SK-N-MC (cell line): ENCODE data around the gene ABCB6.

Source experiments
- DNase-seq: peaks from one replicate; pipeline ENCODE4 v3.0.0-alpha.2; 2011; ENCODE audit warnings: low read depth, low spot score
- H3K27ac ChIP-seq: fragments of 200-600 bp; sonication (generic); 2 replicates; pipeline ENCODE4 v1.5.1; 2016; ENCODE audit warnings: mixed run types
- H3K36me3 ChIP-seq: fragments of 200-600 bp; sonication (generic); 2 replicates; pipeline ENCODE4 v1.6.1; 2017; ENCODE audit warnings: antibody characterized with exemption, low read length, mixed read lengths; ENCODE audit not compliant: insufficient read depth
- H3K4me3 ChIP-seq: fragments of 200-600 bp; sonication (generic); 2 replicates; pipeline ENCODE4 v1.5.1; 2016
- H3K9ac ChIP-seq: fragments of 200-600 bp; sonication (generic); 2 replicates; pipeline ENCODE4 v1.8.0; 2017; ENCODE audit warnings: mixed run types, mixed read lengths; ENCODE audit not compliant: insufficient read length
- H3K9me3 ChIP-seq: fragments of 200-600 bp; sonication (generic); 2 replicates; pipeline ENCODE4 v1.6.1; 2017; ENCODE audit warnings: low read depth, mild to moderate bottlenecking, antibody characterized with exemption, low read length, moderate library complexity, mixed read lengths
- EZH2 ChIP-seq: fragments of 200-600 bp; sonication (generic); IDR thresholded peaks from one replicate; pipeline ENCODE4 v1.6.1; 2017; ENCODE audit warnings: antibody characterized with exemption
- FOXP2 ChIP-seq: optimal IDR thresholded peaks from 2 replicates; pipeline ENCODE3; 2011; ENCODE audit warnings: mild to moderate bottlenecking, moderate library complexity; ENCODE audit not compliant: insufficient read depth; ENCODE audit errors: extremely low read length, control extremely low read depth
- POLR2AphosphoS5 ChIP-seq: IDR thresholded peaks from 2 replicates; pipeline ENCODE4 v1.6.1; 2012; ENCODE audit warnings: mild to moderate bottlenecking, low read depth, low read length, borderline replicate concordance

Gene ABCB6

GRCh38 chr2:219184121-219184520 lies 34.6 kb downstream of the ABCB6 start:
- no peak overlapping the region for H3K4me3 ChIP-seq
- TF ChIP-seq POLR2AphosphoS5 (no peak), FOXP2 (no peak), EZH2 (no peak)
- H3K9me3 ChIP-seq, result no peaks in the 10 kb centered on the region
- H3K36me3 ChIP-seq, result peaks cover 41% of the 10 kb centered on the region
- DNase-seq, result no peak
- no peak overlapping the region for H3K27ac ChIP-seq
- H3K9ac ChIP-seq, result no peak overlapping the region

GRCh38 chr2:219183151-219183772 lies 35.5 kb downstream of the ABCB6 start:
- no peak for DNase-seq
- Histone ChIP-seq H3K27ac (no peak overlapping the region), H3K9ac (no peak overlapping the region), H3K4me3 (no peak overlapping the region), H3K9me3 (no peaks in the 10 kb centered on the region), H3K36me3 (peaks cover 41% of the 10 kb centered on the region)
- TF ChIP-seq POLR2AphosphoS5 (no peak), EZH2 (no peak), FOXP2 (no peak)

- DNase-seq, result no peak
- H3K27ac ChIP-seq, result no peak overlapping the region
- peaks cover 41% of the 10 kb centered on the region for H3K36me3 ChIP-seq
- no peak for TF ChIP-seq FOXP2
- no peak for TF ChIP-seq EZH2
- no peak for TF ChIP-seq POLR2AphosphoS5
- no peaks in the 10 kb centered on the region for H3K9me3 ChIP-seq
- no peak overlapping the region for H3K9ac ChIP-seq
- no peak overlapping the region for H3K4me3 ChIP-seq
These were observed 36.2 kb downstream of the ABCB6 start for GRCh38 chr2:219182331-219183150.

GRCh38 chr2:219181531-219181930 lies 37.2 kb downstream of the ABCB6 start:
- DNase-seq, result no peak
- H3K9ac ChIP-seq, result no peak overlapping the region

GRCh38 chr2:219180961-219181360 lies 37.8 kb downstream of the ABCB6 start:
- no peak for DNase-seq
- H3K36me3 ChIP-seq, result peaks cover 41% of the 10 kb centered on the region
- H3K9me3 ChIP-seq, result no peaks in the 10 kb centered on the region
- no peak overlapping the region for H3K4me3 ChIP-seq
- H3K27ac ChIP-seq, result no peak overlapping the region
- no peak overlapping the region for H3K9ac ChIP-seq
- TF ChIP-seq POLR2AphosphoS5, result no peak
- TF ChIP-seq EZH2, result no peak
- no peak for TF ChIP-seq FOXP2

More at GRCh38 chr2:219181531-219181930, 37.2 kb downstream of the ABCB6 start:
- TF ChIP-seq POLR2AphosphoS5 (no peak), EZH2 (no peak), FOXP2 (no peak)
- Histone ChIP-seq H3K9me3 (no peaks in the 10 kb centered on the region), H3K27ac (no peak overlapping the region), H3K36me3 (peaks cover 41% of the 10 kb centered on the region), H3K4me3 (no peak overlapping the region)

- Histone ChIP-seq H3K27ac (no peak overlapping the region), H3K9me3 (no peaks in the 10 kb centered on the region), H3K9ac (no peak overlapping the region), H3K36me3 (peaks cover 42% of the 10 kb centered on the region), H3K4me3 (no peak overlapping the region)
- TF ChIP-seq EZH2, result no peak
- TF ChIP-seq POLR2AphosphoS5, result no peak
- TF ChIP-seq FOXP2, result no peak
- no peak for DNase-seq
These were observed 38.9 kb downstream of the ABCB6 start for GRCh38 chr2:219179601-219180465.

GRCh38 chr2:219178377-219179175 lies 40.2 kb downstream of the ABCB6 start:
- Histone ChIP-seq H3K9ac (peak overlapping the region; percentile 82), H3K27ac (0 out of 2 replicates have a peak overlapping the region, but pooled peaks have one; percentile 31), H3K36me3 (peaks cover 41% of the 10 kb centered on the region), H3K4me3 (peak overlapping the region; percentile 90), H3K9me3 (no peaks in the 10 kb centered on the region)
- DNase-seq, result no peak
- TF ChIP-seq EZH2 (no peak), POLR2AphosphoS5 (no peak), FOXP2 (no peak)
